GM12801 (cell line): ENCODE data around the gene GDAP2.

Experiments used
- CTCF ChIP-seq: IDR thresholded peaks from one replicate; pipeline ENCODE4 v1.5.1; 2011; ENCODE audit warnings: control low read depth; ENCODE audit not compliant: insufficient read length; ENCODE audit errors: extremely low read depth

The GDAP2 gene

DNA sequence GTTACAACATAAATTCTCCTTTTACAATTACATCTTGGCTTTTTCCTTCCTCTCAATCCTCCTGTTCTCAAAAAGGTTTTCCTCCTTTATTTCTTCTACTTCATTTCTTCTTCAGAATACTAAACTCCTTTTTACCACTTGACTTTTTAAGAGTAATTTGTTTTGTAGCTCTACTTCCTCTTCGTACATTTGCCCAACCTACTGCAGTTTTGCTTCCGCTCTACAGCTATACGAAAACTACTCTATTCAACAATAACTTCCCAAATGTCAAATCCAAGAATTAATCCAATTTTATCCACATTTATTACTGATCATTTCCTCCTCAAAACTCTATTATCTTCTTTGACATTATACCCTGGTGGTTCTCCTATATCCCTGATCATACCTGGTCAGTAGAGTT lies 3.4 kb downstream of the GDAP2 start:
- TF ChIP-seq CTCF = no peak

GRCh38 chr1:117921991-117922390 lies 7.4 kb downstream of the GDAP2 start:
- TF ChIP-seq CTCF = no peak

GRCh38 chr1:117919376-117919775 lies 10.0 kb downstream of the GDAP2 start:
- TF ChIP-seq CTCF = no peak

GRCh38 chr1:117911051-117911450 lies 18.4 kb downstream of the GDAP2 start:
- no peak for TF ChIP-seq CTCF

GRCh38 chr1:117905019-117905418 lies 24.4 kb downstream of the GDAP2 start:
- TF ChIP-seq CTCF = no peak

GRCh38 chr1:117904485-117904884 lies 24.9 kb downstream of the GDAP2 start:
- no peak for TF ChIP-seq CTCF

DNA sequence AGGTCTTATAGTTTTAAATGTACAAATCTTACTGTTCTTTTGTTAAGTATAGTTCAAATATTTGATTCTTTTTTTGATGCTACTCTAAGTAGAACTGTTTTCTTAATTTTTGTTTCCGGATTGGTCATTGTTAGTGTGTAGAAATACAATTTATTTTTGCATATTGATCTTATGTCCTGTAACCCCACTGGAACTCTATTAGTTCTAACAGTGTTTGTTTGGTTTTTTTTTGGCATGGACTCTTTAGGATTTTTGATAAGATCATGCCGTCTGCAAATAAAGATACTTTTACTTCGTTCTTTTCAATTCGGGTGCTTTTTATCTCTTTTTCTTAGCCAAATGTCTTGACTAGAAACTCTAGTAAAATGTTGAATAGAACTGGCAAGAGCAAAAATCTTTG lies 26.5 kb downstream of the GDAP2 start:
- TF ChIP-seq CTCF = no peak

DNA sequence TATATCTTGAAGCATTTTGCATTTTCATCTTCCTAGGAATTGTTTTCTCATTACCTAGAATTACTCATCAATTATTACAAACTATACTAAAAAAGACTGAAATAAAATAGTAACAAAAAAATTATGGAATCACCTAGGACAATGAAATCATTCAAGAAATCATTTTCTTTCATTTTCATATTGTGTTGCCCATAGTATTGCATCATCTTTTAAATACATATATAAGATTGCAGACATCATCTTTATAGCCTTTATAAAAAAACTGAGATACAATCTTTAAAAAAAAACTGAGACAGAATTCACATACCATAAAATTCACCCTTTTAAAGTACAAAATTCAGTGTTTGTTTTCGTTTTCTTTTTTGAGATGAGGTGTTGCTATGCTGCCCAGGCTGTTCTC lies 29.6 kb downstream of the GDAP2 start:
- no peak for TF ChIP-seq CTCF
